Measurements from ENCODE around the gene MCHR1.
A peak's percentile ranks its signal among the peaks of the same experiment; 100 is the strongest.

Gene MCHR1

GRCh38 chr22:40727070-40727963 is 48.0 kb downstream of the MCHR1 start:
- DNase-seq (ENCODE audit: low read depth) = no peak

- DNase-seq (ENCODE audit: low read depth) = no peak
Observed at GRCh38 chr22:40727964-40728615, 48.8 kb downstream of the MCHR1 start.

- DNase-seq (ENCODE audit: low read depth) = peak; percentile 42
Observed at GRCh38 chr22:40728731-40729189, 49.5 kb downstream of the MCHR1 start.

- no peak for DNase-seq (ENCODE audit: low read depth)
Observed at GRCh38 chr22:40729284-40729683, 50.0 kb downstream of the MCHR1 start.
